Measurements from ENCODE around the gene SGO1.
"Not testable (repeated sequence)": the region's sequence is repeated elsewhere in the genome, so short reads cannot be mapped to it uniquely, and the experiment has no call there.

The SGO1 gene

GRCh38 chr3:20205898-20206297, 19.9 kb upstream of the SGO1 start:
- H3K27me3 ChIP-seq (ENCODE audit: control insufficient read depth in 1 of 2, insufficient read depth in 2 of 2, low read length in 2 of 2); H3K36me3 ChIP-seq (ENCODE audit: control insufficient read depth in 1 of 2, insufficient read depth in 2 of 2, low read length in 2 of 2); H3K27ac ChIP-seq (ENCODE audit: low read depth, low read length); H3K9me3 ChIP-seq (ENCODE audit: control insufficient read depth in 1 of 2, low read length in 2 of 2); H3K4me1 ChIP-seq (ENCODE audit: control insufficient read depth in 1 of 2, insufficient read depth in 2 of 2, low read length in 2 of 2); H3K4me3 ChIP-seq (ENCODE audit: low read depth in 1 of 2, low read length in 2 of 2); H3K9ac ChIP-seq (ENCODE audit: low read depth in 1 of 2, low read length in 2 of 2): not testable (repeated sequence)

DNA sequence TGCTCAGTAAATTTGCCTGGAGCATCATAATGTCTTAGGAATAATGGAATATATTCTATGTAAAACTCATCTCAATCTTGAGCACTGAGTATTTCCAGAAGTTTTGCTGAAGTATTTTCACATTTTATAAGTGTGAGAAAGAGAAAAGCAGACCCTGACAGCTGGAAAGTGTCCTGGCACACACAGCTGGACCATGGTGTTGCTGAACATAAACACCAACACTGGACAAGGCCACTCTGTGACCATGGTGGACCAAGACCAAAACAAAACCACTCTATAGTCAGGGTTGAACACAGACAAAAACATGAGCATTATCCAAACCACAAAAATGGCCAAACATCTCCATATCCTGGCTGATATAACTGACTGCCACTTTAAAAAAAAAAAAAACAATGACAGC, 15.1 kb upstream of the SGO1 start:
- Histone ChIP-seq H3K9ac (ENCODE audit: low read depth in 1 of 2, low read length in 2 of 2) (no peak overlapping the region), H3K27me3 (ENCODE audit: control insufficient read depth in 1 of 2, insufficient read depth in 2 of 2, low read length in 2 of 2) (no peaks in the 10 kb centered on the region), H3K9me3 (ENCODE audit: control insufficient read depth in 1 of 2, low read length in 2 of 2) (no peaks in the 10 kb centered on the region), H3K4me1 (ENCODE audit: control insufficient read depth in 1 of 2, insufficient read depth in 2 of 2, low read length in 2 of 2) (peaks cover 0 to 8% of the 10 kb centered on the region in 2 donors), H3K4me3 (ENCODE audit: low read depth in 1 of 2, low read length in 2 of 2) (no peak overlapping the region), H3K27ac (ENCODE audit: low read depth, low read length) (no peak overlapping the region), H3K36me3 (ENCODE audit: control insufficient read depth in 1 of 2, insufficient read depth in 2 of 2, low read length in 2 of 2) (no peaks in the 10 kb centered on the region)

GRCh38 chr3:20197775-20198174, 11.8 kb upstream of the SGO1 start:
- no peak overlapping the region for H3K9ac ChIP-seq (ENCODE audit: low read depth in 1 of 2, low read length in 2 of 2)
- no peak overlapping the region for H3K27ac ChIP-seq (ENCODE audit: low read depth, low read length)
- no peaks in the 10 kb centered on the region for H3K9me3 ChIP-seq (ENCODE audit: control insufficient read depth in 1 of 2, low read length in 2 of 2)
- no peak overlapping the region for H3K4me3 ChIP-seq (ENCODE audit: low read depth in 1 of 2, low read length in 2 of 2)
- no peaks in the 10 kb centered on the region for H3K36me3 ChIP-seq (ENCODE audit: control insufficient read depth in 1 of 2, insufficient read depth in 2 of 2, low read length in 2 of 2)
- H3K27me3 ChIP-seq (ENCODE audit: control insufficient read depth in 1 of 2, insufficient read depth in 2 of 2, low read length in 2 of 2) = no peaks in the 10 kb centered on the region
- peaks cover 0 to 8% of the 10 kb centered on the region in 2 donors for H3K4me1 ChIP-seq (ENCODE audit: control insufficient read depth in 1 of 2, insufficient read depth in 2 of 2, low read length in 2 of 2)

GRCh38 chr3:20194793-20195460, 8.9 kb upstream of the SGO1 start:
- Histone ChIP-seq H3K27ac (ENCODE audit: low read depth, low read length) (no peak overlapping the region), H3K9me3 (ENCODE audit: control insufficient read depth in 1 of 2, low read length in 2 of 2) (no peaks in the 10 kb centered on the region), H3K9ac (ENCODE audit: low read depth in 1 of 2, low read length in 2 of 2) (no peak overlapping the region), H3K27me3 (ENCODE audit: control insufficient read depth in 1 of 2, insufficient read depth in 2 of 2, low read length in 2 of 2) (no peaks in the 10 kb centered on the region), H3K36me3 (ENCODE audit: control insufficient read depth in 1 of 2, insufficient read depth in 2 of 2, low read length in 2 of 2) (no peaks in the 10 kb centered on the region), H3K4me1 (ENCODE audit: control insufficient read depth in 1 of 2, insufficient read depth in 2 of 2, low read length in 2 of 2) (peaks cover 0 to 8% of the 10 kb centered on the region in 2 donors), H3K4me3 (ENCODE audit: low read depth in 1 of 2, low read length in 2 of 2) (no peak overlapping the region)

DNA sequence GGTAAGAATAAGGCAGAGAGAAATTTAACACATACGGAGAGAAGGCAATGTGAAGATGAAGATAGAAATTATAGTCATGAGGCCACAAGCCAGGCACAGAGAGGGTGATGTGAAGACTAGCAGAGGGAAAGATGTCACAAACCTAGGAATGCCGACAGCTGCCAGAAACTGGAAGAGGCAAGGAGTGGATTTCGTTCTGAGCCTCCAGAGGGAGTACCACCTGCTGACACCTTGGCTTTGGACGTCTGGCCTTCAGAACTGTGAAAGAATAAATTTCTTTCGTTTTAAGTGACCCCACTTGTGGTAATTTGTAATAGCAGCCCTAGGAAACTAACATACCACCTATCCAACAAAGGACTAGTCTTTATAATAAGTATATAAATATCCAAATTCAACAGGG, 5.0 kb upstream of the SGO1 start:
- Histone ChIP-seq H3K27ac (ENCODE audit: low read depth, low read length) (no peak overlapping the region), H3K9me3 (ENCODE audit: control insufficient read depth in 1 of 2, low read length in 2 of 2) (no peaks in the 10 kb centered on the region), H3K9ac (ENCODE audit: low read depth in 1 of 2, low read length in 2 of 2) (no peak overlapping the region), H3K27me3 (ENCODE audit: control insufficient read depth in 1 of 2, insufficient read depth in 2 of 2, low read length in 2 of 2) (no peaks in the 10 kb centered on the region), H3K4me1 (ENCODE audit: control insufficient read depth in 1 of 2, insufficient read depth in 2 of 2, low read length in 2 of 2) (peaks cover 6 to 9% of the 10 kb centered on the region in 2 donors), H3K4me3 (ENCODE audit: low read depth in 1 of 2, low read length in 2 of 2) (no peak overlapping the region), H3K36me3 (ENCODE audit: control insufficient read depth in 1 of 2, insufficient read depth in 2 of 2, low read length in 2 of 2) (no peaks in the 10 kb centered on the region)

DNA sequence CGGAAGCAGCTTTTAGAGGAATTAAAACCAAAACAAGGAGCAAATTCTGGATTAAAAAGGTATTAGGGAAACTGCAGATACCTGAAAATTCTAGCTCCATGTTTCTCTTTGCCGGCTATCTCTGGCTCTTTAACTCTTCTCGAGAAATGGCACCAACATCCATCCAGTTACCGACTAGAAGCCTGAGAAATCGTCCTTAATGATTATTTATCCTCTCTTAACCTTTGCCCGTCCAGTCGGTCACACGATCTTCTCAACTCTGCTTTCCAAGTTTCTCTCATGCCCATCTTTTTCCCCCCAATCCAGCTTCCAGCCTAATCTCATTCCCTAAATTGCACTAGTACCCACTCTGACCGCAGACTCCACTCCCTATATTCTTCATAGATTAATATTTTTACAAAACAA, 596 bp upstream of the SGO1 start:
- H3K4me3 ChIP-seq (ENCODE audit: low read depth in 1 of 2, low read length in 2 of 2) = peak overlapping the region; percentile 85 to 89
- no peaks in the 10 kb centered on the region for H3K9me3 ChIP-seq (ENCODE audit: control insufficient read depth in 1 of 2, low read length in 2 of 2)
- H3K36me3 ChIP-seq (ENCODE audit: control insufficient read depth in 1 of 2, insufficient read depth in 2 of 2, low read length in 2 of 2) = no peaks in the 10 kb centered on the region
- H3K27me3 ChIP-seq (ENCODE audit: control insufficient read depth in 1 of 2, insufficient read depth in 2 of 2, low read length in 2 of 2) = no peaks in the 10 kb centered on the region
- H3K27ac ChIP-seq (ENCODE audit: low read depth, low read length) = peak overlapping the region; percentile 64
- H3K9ac ChIP-seq (ENCODE audit: low read depth in 1 of 2, low read length in 2 of 2) = peak overlapping the region; percentile 85 to 89
- H3K4me1 ChIP-seq (ENCODE audit: control insufficient read depth in 1 of 2, insufficient read depth in 2 of 2, low read length in 2 of 2) = peaks cover 12 to 17% of the 10 kb centered on the region in 2 donors

GRCh38 chr3:20185331-20185678, 701 bp downstream of the SGO1 start:
- no peaks in the 10 kb centered on the region for H3K9me3 ChIP-seq (ENCODE audit: control insufficient read depth in 1 of 2, low read length in 2 of 2)
- no peaks in the 10 kb centered on the region for H3K36me3 ChIP-seq (ENCODE audit: control insufficient read depth in 1 of 2, insufficient read depth in 2 of 2, low read length in 2 of 2)
- peaks cover 12 to 17% of the 10 kb centered on the region in 2 donors for H3K4me1 ChIP-seq (ENCODE audit: control insufficient read depth in 1 of 2, insufficient read depth in 2 of 2, low read length in 2 of 2)
- no peak overlapping the region for H3K27ac ChIP-seq (ENCODE audit: low read depth, low read length)
- peak overlapping the region; percentile 85 to 89 for H3K4me3 ChIP-seq (ENCODE audit: low read depth in 1 of 2, low read length in 2 of 2)
- H3K9ac ChIP-seq (ENCODE audit: low read depth in 1 of 2, low read length in 2 of 2) = peak overlapping the region; percentile 85 to 89
- no peaks in the 10 kb centered on the region for H3K27me3 ChIP-seq (ENCODE audit: control insufficient read depth in 1 of 2, insufficient read depth in 2 of 2, low read length in 2 of 2)

GRCh38 chr3:20182206-20182605, 3.8 kb downstream of the SGO1 start:
- no peak overlapping the region for H3K9ac ChIP-seq (ENCODE audit: low read depth in 1 of 2, low read length in 2 of 2)
- no peaks in the 10 kb centered on the region for H3K27me3 ChIP-seq (ENCODE audit: control insufficient read depth in 1 of 2, insufficient read depth in 2 of 2, low read length in 2 of 2)
- no peak overlapping the region for H3K4me3 ChIP-seq (ENCODE audit: low read depth in 1 of 2, low read length in 2 of 2)
- no peaks in the 10 kb centered on the region for H3K9me3 ChIP-seq (ENCODE audit: control insufficient read depth in 1 of 2, low read length in 2 of 2)
- peaks cover 0 to 8% of the 10 kb centered on the region in 2 donors for H3K36me3 ChIP-seq (ENCODE audit: control insufficient read depth in 1 of 2, insufficient read depth in 2 of 2, low read length in 2 of 2)
- no peak overlapping the region for H3K27ac ChIP-seq (ENCODE audit: low read depth, low read length)
- H3K4me1 ChIP-seq (ENCODE audit: control insufficient read depth in 1 of 2, insufficient read depth in 2 of 2, low read length in 2 of 2) = peaks cover 8 to 11% of the 10 kb centered on the region in 2 donors

- H3K36me3 ChIP-seq (ENCODE audit: control insufficient read depth in 1 of 2, insufficient read depth in 2 of 2, low read length in 2 of 2) = peaks cover 0 to 8% of the 10 kb centered on the region in 2 donors
- no peak overlapping the region for H3K4me3 ChIP-seq (ENCODE audit: low read depth in 1 of 2, low read length in 2 of 2)
- peaks cover 6 to 8% of the 10 kb centered on the region in 2 donors for H3K4me1 ChIP-seq (ENCODE audit: control insufficient read depth in 1 of 2, insufficient read depth in 2 of 2, low read length in 2 of 2)
- no peaks in the 10 kb centered on the region for H3K27me3 ChIP-seq (ENCODE audit: control insufficient read depth in 1 of 2, insufficient read depth in 2 of 2, low read length in 2 of 2)
- no peak overlapping the region for H3K9ac ChIP-seq (ENCODE audit: low read depth in 1 of 2, low read length in 2 of 2)
- no peaks in the 10 kb centered on the region for H3K9me3 ChIP-seq (ENCODE audit: control insufficient read depth in 1 of 2, low read length in 2 of 2)
- H3K27ac ChIP-seq (ENCODE audit: low read depth, low read length) = no peak overlapping the region
These were observed 4.7 kb downstream of the SGO1 start for GRCh38 chr3:20181276-20181675.

DNA sequence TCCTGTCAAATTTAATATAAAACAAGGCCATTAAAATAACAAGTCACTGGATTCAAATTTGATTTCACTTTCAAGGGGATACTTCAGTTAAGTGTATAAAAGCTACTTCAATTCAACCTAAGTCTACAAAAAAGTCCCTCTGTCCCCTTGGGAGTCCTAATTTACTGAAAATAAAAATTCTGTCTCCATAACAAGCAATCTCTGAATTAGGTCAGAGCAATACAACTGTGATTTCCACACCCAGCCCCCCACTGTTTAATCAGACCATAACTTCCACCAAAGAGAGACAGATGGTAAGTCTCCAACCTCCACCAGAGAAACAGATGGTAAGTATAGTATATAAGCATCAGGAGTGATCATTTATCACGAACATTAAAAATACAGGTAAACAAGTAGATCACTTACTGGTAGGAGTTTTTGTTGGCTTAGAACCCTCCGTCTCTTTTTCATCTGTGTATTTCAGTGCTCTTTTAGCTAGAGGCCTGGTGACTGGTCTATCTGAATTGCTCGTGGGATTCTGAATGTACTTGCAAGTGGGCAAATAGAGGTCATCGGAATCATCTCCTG, 12.1 kb downstream of the SGO1 start:
- Histone ChIP-seq H3K27me3 (ENCODE audit: control insufficient read depth in 1 of 2, insufficient read depth in 2 of 2, low read length in 2 of 2) (no peaks in the 10 kb centered on the region), H3K9me3 (ENCODE audit: control insufficient read depth in 1 of 2, low read length in 2 of 2) (no peaks in the 10 kb centered on the region), H3K9ac (ENCODE audit: low read depth in 1 of 2, low read length in 2 of 2) (no peak overlapping the region), H3K36me3 (ENCODE audit: control insufficient read depth in 1 of 2, insufficient read depth in 2 of 2, low read length in 2 of 2) (peaks cover 0 to 4% of the 10 kb centered on the region in 2 donors), H3K27ac (ENCODE audit: low read depth, low read length) (no peak overlapping the region), H3K4me3 (ENCODE audit: low read depth in 1 of 2, low read length in 2 of 2) (no peak overlapping the region), H3K4me1 (ENCODE audit: control insufficient read depth in 1 of 2, insufficient read depth in 2 of 2, low read length in 2 of 2) (no peaks in the 10 kb centered on the region)
